HG02870 (cell line): ENCODE results near the gene TMEM217.
"Not testable (repeated sequence)": the region's sequence is repeated elsewhere in the genome, so short reads cannot be mapped to it uniquely, and the experiment has no call there.

Experiments used
- ATAC-seq: cut with Tn5 transposase; IDR thresholded peaks from one replicate; pipeline ENCODE4 v1.9.1; 2021; ENCODE audit warnings: mild to moderate bottlenecking, moderate library complexity; ENCODE audit not compliant: unreplicated experiment

Gene TMEM217

GRCh38 chr6:37257634-37258404 lies at the start of gene TMEM217, which contains the start of gene TBC1D22B:
TMEM217 (minus strand) TSS chr6:37258144; CDS start chr6:37219030, 39,114 bp downstream.
TBC1D22B (plus strand) TSS chr6:37257772; CDS start chr6:37257918, 146 bp downstream.
- peak; percentile 92 for ATAC-seq

- not testable (repeated sequence) for ATAC-seq
Observed at GRCh38 chr6:37307484-37307883, 49.5 kb upstream of the TMEM217 start.

GRCh38 chr6:37306624-37307222 lies 48.8 kb upstream of the TMEM217 start:
- no peak for ATAC-seq

- no peak for ATAC-seq
Observed at GRCh38 chr6:37305841-37306425, 48.0 kb upstream of the TMEM217 start.

GRCh38 chr6:37304766-37305165 lies 46.8 kb upstream of the TMEM217 start:
- ATAC-seq, result no peak

- ATAC-seq, result no peak
Observed at GRCh38 chr6:37303891-37304503, 46.1 kb upstream of the TMEM217 start.

GRCh38 chr6:37303091-37303660 lies 45.2 kb upstream of the TMEM217 start:
- no peak for ATAC-seq

GRCh38 chr6:37302086-37302686 lies 44.2 kb upstream of the TMEM217 start:
- no peak for ATAC-seq

- no peak for ATAC-seq
Observed at GRCh38 chr6:37299990-37300389, 42.0 kb upstream of the TMEM217 start.

- ATAC-seq, result no peak
Observed at GRCh38 chr6:37298958-37299357, 41.0 kb upstream of the TMEM217 start.

- ATAC-seq, result not testable (repeated sequence)
Observed at GRCh38 chr6:37297637-37298036, 39.7 kb upstream of the TMEM217 start.

GRCh38 chr6:37293426-37293825 lies 35.5 kb upstream of the TMEM217 start:
- no peak for ATAC-seq

- ATAC-seq, result no peak
Observed at GRCh38 chr6:37289931-37290330, 32.0 kb upstream of the TMEM217 start.

GRCh38 chr6:37288247-37288646 lies 30.3 kb upstream of the TMEM217 start:
- no peak for ATAC-seq

GRCh38 chr6:37287519-37288157 lies 29.7 kb upstream of the TMEM217 start:
- ATAC-seq, result no peak

- no peak for ATAC-seq
Observed at GRCh38 chr6:37285861-37286311, 27.9 kb upstream of the TMEM217 start.

- no peak for ATAC-seq
Observed at GRCh38 chr6:37284781-37285180, 26.8 kb upstream of the TMEM217 start.

GRCh38 chr6:37283671-37284151 lies 25.8 kb upstream of the TMEM217 start:
- ATAC-seq, result no peak

- ATAC-seq, result no peak
Observed at GRCh38 chr6:37283268-37283667, 25.3 kb upstream of the TMEM217 start.

GRCh38 chr6:37282371-37282770 lies 24.4 kb upstream of the TMEM217 start:
- no peak for ATAC-seq
